Tibial nerve (tissue), 4 donors: ENCODE results near the gene COL27A1. TPM values are rescaled to one million over a fixed set of nuclear protein-coding genes. Genes with fewer than 3 reads are reported as not detected.

Experiments used
- DNase-seq, 2 donors: peaks; one replicate each; pipeline ENCODE4 v3.0.0-alpha.2; 2019; ENCODE audit warnings: low spot score in 2 of 2
- H3K27ac ChIP-seq, 4 donors: fragments of 200-600 bp; sonication (generic) in 3 of 4; one replicate each; pipeline ENCODE4 v1.5.1; 2017 to 2019; ENCODE audit warnings: mild to moderate bottlenecking in 1 of 4
- H3K27me3 ChIP-seq, 2 donors: fragments of 200-600 bp; sonication (generic) in 1 of 2; one replicate each; pipeline versions ENCODE4 v1.5.1 to v1.6.0; 2017 to 2019
- H3K36me3 ChIP-seq, 3 donors: fragments of 200-600 bp; sonication (generic); one replicate each; pipeline ENCODE4 v1.5.1; 2018 to 2019
- H3K4me1 ChIP-seq, 4 donors: fragments of 200-600 bp; sonication (generic) in 3 of 4; one replicate each; pipeline ENCODE4 v1.5.1; 2017 to 2019
- H3K4me3 ChIP-seq, 4 donors: fragments of 200-600 bp; sonication (generic) in 3 of 4; one replicate each; pipeline ENCODE4 v1.5.1; 2017 to 2019; ENCODE audit warnings: mild to moderate bottlenecking in 1 of 4, moderate library complexity in 1 of 4
- H3K9me3 ChIP-seq, 4 donors: fragments of 200-600 bp; sonication (generic) in 3 of 4; one replicate each; pipeline ENCODE4 v1.5.1; 2017 to 2019
- CTCF ChIP-seq, 5 experiments: fragments of 200-600 bp in 3 of 5; fragments of 450-650 bp in 2 of 5; sonication (generic) in 3 of 5; IDR thresholded peaks; one replicate each; pipeline ENCODE4 v1.5.1; 2016 to 2019; ENCODE audit warnings: antibody characterized with exemption in 5 of 5, mild to moderate bottlenecking in 3 of 5, moderate library complexity in 2 of 5
- EP300 ChIP-seq, 2 donors: sonication (generic); formaldehyde crosslinking; IDR thresholded peaks; one replicate each; pipeline ENCODE4 v1.6.1; 2017; ENCODE audit warnings: antibody characterized with exemption in 2 of 2, mild to moderate bottlenecking in 1 of 2
- POLR2A ChIP-seq, 2 donors: fragments of 450-650 bp; IDR thresholded peaks; one replicate each; pipeline ENCODE4 v1.6.1; 2017; ENCODE audit warnings: antibody characterized with exemption in 2 of 2, mild to moderate bottlenecking in 2 of 2, moderate library complexity in 2 of 2
- WGBS, 2 donors: methylation state at CpG; one replicate each; pipeline ENCODE4 v1.1.5; 2018; 5-methylcytosine and 5-hydroxymethylcytosine counted together
- total RNA-seq, 4 donors: library from RNA; depleted of rRNA; stranded (reverse); fragments of >200 nt; gene quantifications; one replicate each; pipeline ENCODE4 v1.1.0, GENCODE V29; 2016

COL27A1 gene
- total RNA-seq, 4 donors from 2014 or later: 14.9 to 55.8 (median 27.7) TPM

GRCh38 chr9:114169952-114170770 lies 14.8 kb downstream of the COL27A1 start:
- no peak overlapping the region for H3K4me3 ChIP-seq
- no peaks in the 10 kb centered on the region for H3K27me3 ChIP-seq
- H3K4me1 ChIP-seq: peaks cover 0 to 74% (median 27%) of the 10 kb centered on the region in 4 donors
- TF ChIP-seq CTCF (IDR thresholded peaks at IDR 0.05) (no peak), POLR2A (IDR thresholded peaks at IDR 0.05) (no peak), EP300 (IDR thresholded peaks at IDR 0.05) (no peak)
- H3K36me3 ChIP-seq: peaks cover 0 to 17% (median 0%) of the 10 kb centered on the region in 3 donors
- H3K27ac ChIP-seq: peak overlapping the region in 3 of 4 donors; percentile 20 to 70 (median 68)
- DNase-seq: no peak
- H3K9me3 ChIP-seq: no peaks in the 10 kb centered on the region
- 44 to 50% methylated on average over 21 to 22 of the region's 22 CpGs for WGBS, 2 donors

GRCh38 chr9:114170771-114171461 lies 15.6 kb downstream of the COL27A1 start:
- 72 to 81% methylated on average over 10 to 11 of the region's 11 CpGs for WGBS, 2 donors
- no peak overlapping the region for H3K4me3 ChIP-seq
- DNase-seq: no peak
- peaks cover 0 to 16% (median 0%) of the 10 kb centered on the region in 3 donors for H3K36me3 ChIP-seq
- no peaks in the 10 kb centered on the region for H3K27me3 ChIP-seq
- TF ChIP-seq EP300 (IDR thresholded peaks at IDR 0.05) (no peak), CTCF (IDR thresholded peaks at IDR 0.05) (no peak), POLR2A (IDR thresholded peaks at IDR 0.05) (no peak)
- peaks cover 0 to 82% (median 32%) of the 10 kb centered on the region in 4 donors for H3K4me1 ChIP-seq
- no peaks in the 10 kb centered on the region for H3K9me3 ChIP-seq
- peak overlapping the region in 2 of 4 donors; percentile 68 to 70 for H3K27ac ChIP-seq

GRCh38 chr9:114171500-114171899 lies 16.2 kb downstream of the COL27A1 start:
- no peak for TF ChIP-seq POLR2A (IDR thresholded peaks at IDR 0.05)
- TF ChIP-seq CTCF (IDR thresholded peaks at IDR 0.05): no peak
- TF ChIP-seq EP300 (IDR thresholded peaks at IDR 0.05): no peak
- Histone ChIP-seq H3K4me3 (no peak overlapping the region), H3K4me1 (peaks cover 0 to 84% (median 35%) of the 10 kb centered on the region in 4 donors), H3K27me3 (no peaks in the 10 kb centered on the region), H3K36me3 (peaks cover 0 to 16% (median 0%) of the 10 kb centered on the region in 3 donors), H3K27ac (peak overlapping the region in 2 of 4 donors; percentile 86 to 96), H3K9me3 (no peaks in the 10 kb centered on the region)
- 94 to 95% methylated on average over 7 of the region's 7 CpGs for WGBS, 2 donors
- no peak for DNase-seq

- Histone ChIP-seq H3K27ac (peak overlapping the region; percentile 5 to 96 (median 61)), H3K9me3 (no peaks in the 10 kb centered on the region), H3K4me3 (no peak overlapping the region), H3K4me1 (peaks cover 0 to 95% (median 40%) of the 10 kb centered on the region in 4 donors), H3K27me3 (no peaks in the 10 kb centered on the region), H3K36me3 (peaks cover 0 to 7% (median 0%) of the 10 kb centered on the region in 3 donors)
- WGBS, 2 donors: 33 to 49% methylated on average over 20 of the region's 20 CpGs
- DNase-seq: no peak
- TF ChIP-seq POLR2A (IDR thresholded peaks at IDR 0.05): no peak
- peak in 1 of 2 donors; percentile 68 for TF ChIP-seq EP300 (IDR thresholded peaks at IDR 0.05)
Measured at GRCh38 chr9:114172981-114173833, 17.9 kb downstream of the COL27A1 start.

GRCh38 chr9:114174557-114174875 lies 19.2 kb downstream of the COL27A1 start:
- Histone ChIP-seq H3K9me3 (no peaks in the 10 kb centered on the region), H3K4me1 (peaks cover 0 to 95% (median 40%) of the 10 kb centered on the region in 4 donors), H3K36me3 (no peaks in the 10 kb centered on the region), H3K27ac (peak overlapping the region; percentile 61 to 96 (median 84)), H3K27me3 (no peaks in the 10 kb centered on the region), H3K4me3 (no peak overlapping the region)
- 37 to 54% methylated on average over 3 of the region's 3 CpGs for WGBS, 2 donors
- TF ChIP-seq EP300 (IDR thresholded peaks at IDR 0.05) (no peak), POLR2A (IDR thresholded peaks at IDR 0.05) (no peak), CTCF (IDR thresholded peaks at IDR 0.05) (no peak)
- no peak for DNase-seq
